GM21423 (cell line): Measurements from ENCODE around the gene PRMT1.

ENCODE experiments used
- ATAC-seq: cut with Tn5 transposase; IDR thresholded peaks from one replicate; pipeline ENCODE4 v1.9.1; 2021; ENCODE audit warnings: mild to moderate bottlenecking, moderate library complexity; ENCODE audit not compliant: unreplicated experiment

PRMT1 gene

DNA sequence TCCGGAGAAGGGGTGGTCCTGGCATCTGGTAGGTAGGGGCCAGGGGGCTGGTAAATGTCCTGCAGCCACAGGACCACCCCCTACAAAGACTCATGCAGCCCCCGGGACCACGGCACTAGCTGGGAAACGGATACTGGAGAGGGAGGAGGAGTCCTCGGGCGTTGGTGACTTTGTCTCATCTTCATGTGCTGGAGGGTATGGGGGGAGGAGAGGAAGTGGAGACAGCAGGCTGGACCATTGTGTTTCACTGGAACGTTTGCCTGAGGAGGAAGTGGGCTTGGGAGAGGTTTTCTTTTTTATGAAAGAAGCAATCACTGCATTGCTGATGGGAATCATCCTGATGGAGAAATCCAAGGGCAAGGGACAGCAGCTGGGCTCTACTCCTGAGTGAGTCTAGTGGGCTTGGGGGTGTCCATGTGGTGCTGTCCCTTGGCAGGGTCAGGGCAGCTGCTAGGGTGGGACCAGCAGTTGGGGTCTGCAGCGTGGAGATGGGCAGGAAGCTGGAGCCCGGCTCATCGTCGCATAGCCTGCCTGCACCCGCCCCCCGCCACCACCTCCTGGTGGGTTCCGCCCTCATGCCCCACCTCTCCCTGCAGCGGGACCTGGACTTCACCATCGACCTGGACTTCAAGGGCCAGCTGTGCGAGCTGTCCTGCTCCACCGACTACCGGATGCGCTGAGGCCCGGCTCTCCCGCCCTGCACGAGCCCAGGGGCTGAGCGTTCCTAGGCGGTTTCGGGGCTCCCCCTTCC is 10.7 kb downstream of the PRMT1 start:
- no peak for ATAC-seq

- no peak for ATAC-seq
Measured at GRCh38 chr19:49688531-49689132, 11.6 kb downstream of the PRMT1 start.

DNA sequence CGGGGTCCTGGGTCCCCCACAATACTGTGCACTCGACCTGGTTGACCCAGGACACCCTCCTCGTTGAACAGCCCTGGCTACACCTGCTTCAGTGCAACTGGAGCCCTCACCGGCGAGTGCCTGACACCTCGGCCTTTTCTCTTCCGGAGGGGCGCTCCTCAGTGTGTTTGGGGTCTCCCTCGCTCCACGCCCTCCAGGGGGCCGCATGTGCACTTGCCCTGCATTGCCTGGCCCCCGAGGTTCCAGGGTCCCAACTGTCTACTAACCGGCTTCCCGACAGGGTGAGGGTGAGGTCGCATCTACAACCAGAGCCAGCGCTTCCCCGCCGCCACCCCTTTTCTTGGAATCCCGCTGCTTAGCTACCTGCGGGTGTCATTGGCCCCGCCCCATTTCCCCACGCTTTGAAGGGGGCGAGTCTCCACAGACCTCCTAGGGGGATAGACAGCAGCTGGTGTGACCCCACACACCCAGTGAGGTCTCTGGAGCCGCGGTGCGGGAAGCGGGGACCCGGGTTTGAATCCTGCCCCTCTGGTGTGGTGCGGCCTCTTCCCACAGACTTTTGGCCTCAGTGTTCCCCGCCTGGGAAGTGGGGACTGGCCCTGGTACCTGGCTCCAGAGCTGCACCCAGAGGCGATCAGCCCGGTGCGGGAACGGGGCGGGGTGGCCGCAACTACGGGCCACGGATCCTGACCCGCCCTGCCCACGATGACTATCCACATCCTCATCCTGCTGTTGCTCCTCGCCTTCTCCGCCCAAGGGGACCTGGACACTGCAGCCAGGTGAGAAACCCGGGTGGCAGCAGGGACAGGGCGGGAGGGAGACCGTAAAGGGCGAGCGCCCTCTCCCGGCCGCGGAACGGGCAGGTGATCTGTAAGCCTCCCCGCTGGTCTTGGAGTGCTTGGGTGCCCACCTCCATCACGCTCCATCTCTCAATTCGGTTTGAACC is 12.3 kb downstream of the PRMT1 start, which contains the start of gene ADM5:
TSS of gene ADM5 (plus strand) at position 462 of the 946 bp plus-strand sequence. CDS start at position 706, 244 bp downstream.
- no peak for ATAC-seq

DNA sequence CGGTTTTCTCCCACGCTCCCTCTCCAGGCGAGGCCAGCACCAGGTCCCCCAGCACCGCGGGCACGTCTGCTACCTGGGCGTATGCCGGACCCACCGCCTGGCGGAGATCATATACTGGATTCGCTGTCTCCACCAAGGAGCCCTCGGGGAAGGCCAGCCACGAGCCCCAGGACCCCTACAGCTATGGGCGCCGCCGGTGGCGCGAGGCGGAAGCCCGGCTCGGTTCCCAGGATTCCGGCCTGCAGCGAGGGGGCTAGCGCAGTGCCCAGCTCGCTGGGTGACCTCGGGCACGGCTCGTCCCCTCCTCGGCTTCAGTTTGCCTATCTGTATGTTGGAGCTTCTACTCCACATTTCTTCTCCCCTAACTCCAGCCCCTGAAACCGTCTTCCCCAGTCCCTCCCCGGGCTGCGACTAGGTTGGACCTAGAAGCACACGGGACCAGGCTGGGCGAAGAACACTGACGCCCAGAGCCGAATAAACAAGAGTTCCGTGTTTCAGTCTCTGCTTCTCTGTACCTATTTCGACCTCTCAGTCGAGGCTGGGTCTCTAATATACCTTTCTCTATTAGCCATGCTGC is 13.1 kb downstream of the PRMT1 start:
- ATAC-seq, result no peak

GRCh38 chr19:49690656-49691242 is 13.7 kb downstream of the PRMT1 start, which contains the start of gene CPT1C:
Gene CPT1C, plus strand, starts transcription at chr19:49691116. Its CDS starts 1,137 bp downstream, at chr19:49692253.
- no peak for ATAC-seq

DNA sequence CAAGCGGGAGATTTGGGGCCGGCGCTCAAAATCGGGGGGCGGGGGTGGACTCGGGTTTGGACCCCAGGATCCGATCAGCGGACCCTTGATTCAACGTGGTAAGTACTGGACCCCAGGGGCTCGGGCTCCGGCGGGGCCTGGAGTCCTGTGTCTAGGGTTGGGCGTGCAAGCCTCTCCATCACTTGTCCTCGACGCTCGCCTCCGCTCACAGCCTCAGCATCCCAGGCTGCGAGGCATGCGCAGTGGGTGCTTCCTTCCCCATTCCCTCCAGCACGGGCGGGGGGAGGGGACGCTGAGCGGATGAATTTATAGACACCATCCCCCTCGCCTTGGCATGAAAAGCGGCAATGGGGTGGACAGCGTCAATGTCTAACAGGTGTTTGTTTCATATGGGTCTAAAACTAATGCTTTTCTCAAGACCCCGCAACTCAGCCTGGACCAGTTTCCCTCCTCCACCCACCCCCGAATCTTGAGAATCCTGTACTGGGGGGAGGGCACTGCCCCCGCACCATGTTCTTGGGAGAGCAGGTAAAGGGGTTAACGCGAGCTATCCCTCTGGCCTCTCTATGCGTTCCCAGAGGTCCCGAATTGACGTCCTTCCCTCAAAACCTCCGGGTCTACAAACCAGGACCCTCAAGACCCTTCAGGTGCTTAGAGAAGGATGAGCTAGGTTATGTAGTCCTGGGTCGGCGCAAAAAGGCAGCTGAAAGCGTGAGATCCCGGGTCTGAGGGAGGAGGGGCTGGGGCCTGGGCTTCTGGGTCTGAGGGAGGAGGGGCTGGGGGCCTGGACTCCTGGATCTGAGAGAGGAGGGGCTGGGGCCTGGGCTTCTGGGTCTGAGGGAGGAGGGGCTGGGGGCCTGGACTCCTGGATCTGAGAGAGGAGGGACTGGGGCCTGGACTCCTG is 14.4 kb downstream of the PRMT1 start:
- no peak for ATAC-seq

- no peak for ATAC-seq
Measured at GRCh38 chr19:49692147-49692506, 15.1 kb downstream of the PRMT1 start.

DNA sequence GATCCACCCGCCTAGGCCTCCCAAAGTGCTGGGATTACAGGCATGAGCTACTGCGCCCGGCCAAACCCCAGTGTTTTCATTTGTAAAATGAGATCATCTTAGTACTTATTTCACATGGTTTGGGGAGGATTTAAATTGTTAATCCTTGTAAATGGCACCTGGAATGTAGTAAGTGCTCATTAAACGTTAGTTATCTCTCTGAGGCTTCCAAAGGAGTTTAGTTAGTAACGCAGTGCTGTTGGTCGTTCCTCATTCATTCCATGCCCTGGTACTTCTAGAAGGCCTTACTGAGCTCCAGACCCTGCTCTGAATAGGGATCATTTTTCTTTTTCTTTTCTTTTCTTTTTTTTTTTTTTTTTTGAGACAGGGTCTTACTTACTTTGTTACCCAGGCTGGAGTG is 19.0 kb downstream of the PRMT1 start:
- ATAC-seq, result no peak

DNA sequence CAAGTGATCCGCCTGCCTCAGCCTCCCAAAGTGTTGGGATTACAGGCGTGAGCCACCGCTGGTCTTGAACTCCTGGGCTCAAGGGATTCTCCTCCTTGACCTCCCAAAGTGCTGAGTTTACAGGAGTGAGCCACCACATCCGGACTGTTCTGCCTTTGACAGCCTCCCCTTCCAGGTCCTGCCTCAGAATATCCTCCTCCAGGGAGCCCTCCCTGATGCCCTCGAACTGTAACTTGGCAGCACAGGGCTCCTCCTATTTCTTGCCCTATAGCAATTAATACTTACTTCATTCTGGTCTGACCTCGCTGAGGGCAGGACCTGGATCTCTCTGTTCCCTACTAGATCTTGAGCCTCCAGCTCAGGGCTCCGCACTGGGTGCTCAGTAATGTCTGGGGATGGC is 19.8 kb downstream of the PRMT1 start:
- no peak for ATAC-seq

GRCh38 chr19:49699364-49699763 is 22.3 kb downstream of the PRMT1 start:
- ATAC-seq, result no peak

DNA sequence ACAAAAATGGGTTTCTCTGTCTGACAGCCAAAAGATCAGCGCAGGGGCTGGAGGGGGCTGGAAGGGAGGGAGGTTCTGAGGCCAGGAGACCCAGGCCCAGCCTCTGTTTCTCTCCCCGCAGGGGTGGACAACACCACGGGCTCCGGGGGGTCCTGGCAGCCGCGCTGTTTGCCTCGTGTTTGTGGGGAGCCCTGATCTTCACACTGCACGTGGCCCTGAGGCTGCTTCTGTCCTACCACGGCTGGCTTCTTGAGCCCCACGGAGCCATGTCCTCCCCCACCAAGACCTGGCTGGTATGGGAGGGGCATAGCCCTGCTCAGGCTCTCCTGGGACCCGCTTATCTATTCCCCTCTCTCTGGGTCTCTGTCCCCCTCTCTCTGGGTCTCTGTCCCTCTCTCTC is 23.5 kb downstream of the PRMT1 start:
- no peak for ATAC-seq

- ATAC-seq, result no peak
Measured at GRCh38 chr19:49701271-49701786, 24.3 kb downstream of the PRMT1 start.

DNA sequence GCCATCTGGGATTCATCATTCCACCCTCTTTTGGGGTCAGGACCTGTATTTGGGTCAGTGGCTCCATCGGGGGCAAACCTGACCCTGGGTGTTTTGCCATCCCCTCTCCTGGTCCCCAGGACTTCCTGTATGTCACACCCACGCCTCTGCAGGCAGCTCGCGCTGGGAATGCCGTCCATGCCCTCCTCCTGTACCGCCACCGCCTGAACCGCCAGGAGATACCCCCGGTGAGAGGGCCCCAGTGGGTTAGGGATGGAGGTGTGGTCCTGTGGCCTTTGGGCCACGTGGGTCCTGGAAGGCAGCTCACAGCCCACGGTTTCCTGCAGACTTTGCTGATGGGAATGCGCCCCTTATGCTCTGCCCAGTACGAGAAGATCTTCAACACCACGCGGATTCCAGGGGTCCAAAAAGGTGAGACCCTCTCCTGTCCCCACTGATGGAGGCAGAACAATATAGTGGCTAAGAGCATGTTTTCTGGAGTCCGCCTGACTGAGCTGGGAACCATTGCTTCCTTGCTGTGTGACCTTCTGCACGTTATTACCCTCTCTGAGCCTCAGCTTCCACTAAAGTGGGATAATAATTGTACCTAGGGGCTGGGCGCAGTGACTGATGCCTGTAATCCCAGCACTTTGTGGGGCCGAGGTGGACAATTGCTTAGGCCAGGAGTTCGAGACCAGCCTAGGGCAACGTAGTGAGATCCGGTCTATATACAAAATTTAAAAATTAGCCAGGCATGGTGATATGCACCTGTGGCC is 28.0 kb downstream of the PRMT1 start:
- no peak for ATAC-seq

GRCh38 chr19:49705919-49706318 is 28.8 kb downstream of the PRMT1 start:
- ATAC-seq, result no peak

DNA sequence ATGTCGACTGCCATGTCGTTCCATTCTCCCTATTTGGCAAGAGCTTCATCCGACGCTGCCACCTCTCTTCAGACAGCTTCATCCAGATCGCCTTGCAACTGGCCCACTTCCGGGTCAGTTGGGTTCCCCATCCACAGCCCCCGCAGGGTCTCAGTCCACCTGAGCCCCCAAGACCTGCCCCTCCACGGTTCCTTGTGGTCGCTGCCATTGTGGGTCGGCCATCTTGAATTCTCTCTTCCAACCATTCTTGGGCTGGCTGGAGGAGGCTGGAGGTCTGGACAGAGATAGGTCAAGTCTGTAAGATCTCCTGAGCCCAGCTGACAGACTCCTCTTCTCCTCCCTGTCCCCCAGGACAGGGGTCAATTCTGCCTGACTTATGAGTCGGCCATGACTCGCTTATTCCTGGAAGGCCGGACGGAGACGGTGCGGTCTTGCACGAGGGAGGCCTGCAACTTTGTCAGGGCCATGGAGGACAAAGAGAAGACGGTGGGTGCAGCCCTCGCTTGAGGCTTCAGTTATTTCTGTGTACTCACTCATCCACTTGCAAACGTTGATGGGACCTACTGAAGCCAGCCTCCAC is 33.4 kb downstream of the PRMT1 start:
- ATAC-seq, result no peak

GRCh38 chr19:49712397-49712859 is 35.4 kb downstream of the PRMT1 start:
- no peak for ATAC-seq

DNA sequence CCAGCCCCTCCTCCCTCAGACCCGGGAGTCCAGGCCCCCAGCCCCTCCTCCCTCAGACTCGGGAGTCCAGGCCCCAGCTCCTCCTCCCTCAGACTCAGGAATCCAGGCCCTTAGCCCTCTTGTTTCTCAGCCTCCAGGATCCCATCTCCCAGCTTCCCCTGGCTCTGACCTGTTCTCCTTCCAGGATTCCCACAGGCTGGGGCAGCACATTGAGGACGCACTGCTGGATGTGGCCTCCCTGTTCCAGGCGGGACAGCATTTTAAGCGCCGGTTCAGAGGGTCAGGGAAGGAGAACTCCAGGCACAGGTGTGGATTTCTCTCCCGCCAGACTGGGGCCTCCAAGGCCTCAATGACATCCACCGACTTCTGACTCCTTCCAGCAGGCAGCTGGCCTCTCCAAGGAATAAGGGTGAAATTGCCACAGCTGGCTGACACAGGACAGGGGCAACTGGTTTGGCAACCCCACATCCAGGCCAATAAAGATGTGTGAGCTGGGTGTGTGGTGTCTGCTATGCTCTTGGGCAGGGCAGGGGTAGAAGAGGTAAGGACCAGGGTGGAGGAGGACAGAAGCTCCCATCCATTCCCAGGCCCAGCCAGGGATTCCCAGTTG is 36.3 kb downstream of the PRMT1 start:
- ATAC-seq, result no peak

DNA sequence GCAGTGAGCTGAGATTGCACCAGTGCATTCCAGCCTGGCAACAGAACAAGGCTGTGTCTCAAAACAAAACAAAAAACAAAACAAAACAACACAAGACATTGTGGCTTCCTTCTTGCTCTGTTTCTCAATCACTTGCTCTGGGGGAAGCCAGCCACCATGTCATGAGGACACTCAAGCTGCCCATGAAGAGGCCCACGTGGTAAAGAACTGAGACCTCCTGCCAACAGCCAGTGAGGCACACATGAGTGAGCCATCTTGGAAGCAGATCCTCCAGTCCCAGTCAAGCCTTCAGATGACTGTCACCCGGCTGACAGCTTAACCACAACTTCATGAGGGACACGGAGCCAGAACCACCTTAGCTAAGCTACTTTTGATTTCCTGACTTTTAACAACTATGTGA is 39.1 kb downstream of the PRMT1 start:
- no peak for ATAC-seq
